ENCODE data around the gene CRMP1. TPM values are rescaled to one million over a fixed set of nuclear protein-coding genes. Genes with fewer than 3 reads are reported as not detected.

CRMP1 gene
- total and polyA plus RNA-seq, 2 of the 4 experiments (the other 2 are of a cell fraction) = 4.1 to 7.4 TPM

GRCh38 chr4:5919044-5919443, 26.2 kb upstream of the CRMP1 start:
- Histone ChIP-seq H4K91ac (ENCODE audit: insufficient read depth, low read depth, low read length) (no peak overlapping the region), H3K56ac (ENCODE audit: extremely low read depth, insufficient read depth, low read length) (no peak overlapping the region), H3K18ac (ENCODE audit: low read depth, low read length) (no peak overlapping the region), H3K4ac (ENCODE audit: low read depth, low read length) (no peak overlapping the region), H2AK5ac (ENCODE audit: low read depth, low read length) (no peak overlapping the region), H3K27ac (ENCODE audit: insufficient read depth, low read length) (no peak overlapping the region), H3K14ac (replicated peaks; ENCODE audit: low read depth, low read length) (no peak overlapping the region), H3K4me1 (ENCODE audit: control insufficient read depth, insufficient read depth, low read length) (no peaks in the 10 kb centered on the region), H3K9ac (ENCODE audit: low read depth, low read length) (no peak overlapping the region), H3K4me2 (ENCODE audit: low read depth, low read length) (no peak overlapping the region), H3K9me3 (ENCODE audit: control insufficient read depth, insufficient read depth, low read length) (no peaks in the 10 kb centered on the region), H3K9me1 (ENCODE audit: insufficient read depth, low read length) (no peaks in the 10 kb centered on the region), H4K20me1 (ENCODE audit: insufficient read depth, low read length) (no peaks in the 10 kb centered on the region), H3K79me1 (ENCODE audit: low read depth in 1 of 2, low read length in 2 of 2) (no peaks in the 10 kb centered on the region), H3K36me3 (ENCODE audit: control insufficient read depth, insufficient read depth, low read length) (no peaks in the 10 kb centered on the region), H2AK9ac (replicated peaks; ENCODE audit: low read depth, low read length, poor library complexity) (no peak overlapping the region), H2BK20ac (ENCODE audit: low read depth, low read length) (no peak overlapping the region), H2BK15ac (ENCODE audit: low read depth, low read length) (no peak overlapping the region), H3K23ac (ENCODE audit: low read depth, low read length) (no peak overlapping the region), H2AFZ (replicated peaks; ENCODE audit: low read length, poor library complexity) (no peak overlapping the region), H3K27me3 (ENCODE audit: control insufficient read depth, insufficient read depth, low read length) (peaks cover 12% of the 10 kb centered on the region), H4K8ac (ENCODE audit: low read depth in 2 of 2, low read length in 2 of 2) (no peak overlapping the region), H2BK120ac (ENCODE audit: low read depth, low read length) (no peak overlapping the region), H2BK5ac (ENCODE audit: low read depth, low read length, poor library complexity, severe bottlenecking) (no peak overlapping the region), H3K4me3 (ENCODE audit: insufficient read depth, low read depth, low read length) (no peak overlapping the region), H4K5ac (ENCODE audit: low read depth, low read length) (no peak overlapping the region)
- TF ChIP-seq ELK1 (IDR thresholded peaks at IDR 0.05; ENCODE audit: borderline replicate concordance, low read depth, low read length) = no peak
- TF ChIP-seq RAD21 (IDR thresholded peaks at IDR 0.05; ENCODE audit: low read length) = no peak
- no peak for TF ChIP-seq MAFK (IDR thresholded peaks at IDR 0.05; ENCODE audit: low read depth, low read length)
- no peak for TF ChIP-seq MAZ (IDR thresholded peaks at IDR 0.05; ENCODE audit: borderline replicate concordance, low read depth, low read length)
- TF ChIP-seq SMC3 (IDR thresholded peaks at IDR 0.05; ENCODE audit: low read depth, low read length) = no peak
- dilution Hi-C loops (cut with HindIII; ENCODE audit: low sequenced_read_pairs, unreplicated experiment) (no loop called here), in situ Hi-C loops (cut with MboI; ENCODE audit: low sequenced_read_pairs) (no loop called here), intact Hi-C loops (cut with micrococcal nuclease) (no loop called here)
- DNase-seq = no peak
- ChIA-PET CTCF (no interaction called here), POLR2A (ENCODE audit: unreplicated experiment) (no interaction called here)
- WGBS, 2 experiments (ENCODE audit: extremely low coverage in 2 of 2, insufficient read length in 1 of 2) = 100% methylated on average over 2 of the region's 8 CpGs; no CpG with 5 or more reads in 1 of the 2 experiments
- no peak for ATAC-seq (ENCODE audit: low read depth)
- BruUV-seq (replicated peaks) = no TSS peak
